HG02610 (cell line): ENCODE measurements around the gene HOXC13.

Experiments
- ATAC-seq: cut with Tn5 transposase; IDR thresholded peaks from one replicate; pipeline ENCODE4 v1.9.1; 2021; ENCODE audit warnings: mild to moderate bottlenecking, moderate library complexity; ENCODE audit not compliant: unreplicated experiment

HOXC13 gene

GRCh38 chr12:53980802-53981496 is 42.3 kb downstream of the HOXC13 start:
- ATAC-seq, result no peak

- ATAC-seq, result no peak
Measured at GRCh38 chr12:53981634-53982565, 43.3 kb downstream of the HOXC13 start.

- ATAC-seq, result no peak
Measured at GRCh38 chr12:53982648-53983567, 44.3 kb downstream of the HOXC13 start.

GRCh38 chr12:53983568-53983949 is 44.9 kb downstream of the HOXC13 start:
- no peak for ATAC-seq

- no peak for ATAC-seq
Measured at GRCh38 chr12:53983950-53984572, 45.4 kb downstream of the HOXC13 start.

GRCh38 chr12:53984901-53985691 is 46.5 kb downstream of the HOXC13 start, which contains the start of gene HOXC10:
TSS of gene HOXC10 (plus strand) at chr12:53985146. CDS start at chr12:53985260, 114 bp downstream.
- peak; percentile 46 for ATAC-seq

- no peak for ATAC-seq
Measured at GRCh38 chr12:53985692-53985993, 47.0 kb downstream of the HOXC13 start.

GRCh38 chr12:53985994-53986685 is 47.5 kb downstream of the HOXC13 start:
- no peak for ATAC-seq

- no peak for ATAC-seq
Measured at GRCh38 chr12:53986686-53987483, 48.3 kb downstream of the HOXC13 start.

- ATAC-seq, result no peak
Measured at GRCh38 chr12:53987787-53988230, 49.2 kb downstream of the HOXC13 start.

- no peak for ATAC-seq
Measured at GRCh38 chr12:53988541-53989226, 50.1 kb downstream of the HOXC13 start.

GRCh38 chr12:53989227-53990113 is 50.8 kb downstream of the HOXC13 start:
- ATAC-seq, result no peak

GRCh38 chr12:53990311-53991076 is 51.9 kb downstream of the HOXC13 start:
- no peak for ATAC-seq

GRCh38 chr12:53991077-53991460 is 52.4 kb downstream of the HOXC13 start:
- ATAC-seq, result no peak

GRCh38 chr12:53992377-53992889 is 53.8 kb downstream of the HOXC13 start:
- ATAC-seq, result no peak
